Activated T-cell treated with anti-CD3 and anti-CD28 coated beads for 24 hours (primary cell): ENCODE data around the gene MSI2.
"Not testable (repeated sequence)": the region's sequence is repeated elsewhere in the genome, so short reads cannot be mapped to it uniquely, and the experiment has no call there.

ENCODE experiments used
- DNase-seq: peaks from one replicate; pipeline ENCODE4 v3.0.0-alpha.2; 2020; ENCODE audit warnings: low read depth

Gene MSI2

GRCh38 chr17:57255776-57256681 lies at the start of gene MSI2:
TSS of gene MSI2 (plus strand) at chr17:57256523. CDS start at chr17:57256743, 220 bp downstream.
- DNase-seq, result peak; percentile 80

- DNase-seq, result no peak
These were observed 49.4 kb upstream of the MSI2 start for GRCh38 chr17:57206928-57207327.

DNA sequence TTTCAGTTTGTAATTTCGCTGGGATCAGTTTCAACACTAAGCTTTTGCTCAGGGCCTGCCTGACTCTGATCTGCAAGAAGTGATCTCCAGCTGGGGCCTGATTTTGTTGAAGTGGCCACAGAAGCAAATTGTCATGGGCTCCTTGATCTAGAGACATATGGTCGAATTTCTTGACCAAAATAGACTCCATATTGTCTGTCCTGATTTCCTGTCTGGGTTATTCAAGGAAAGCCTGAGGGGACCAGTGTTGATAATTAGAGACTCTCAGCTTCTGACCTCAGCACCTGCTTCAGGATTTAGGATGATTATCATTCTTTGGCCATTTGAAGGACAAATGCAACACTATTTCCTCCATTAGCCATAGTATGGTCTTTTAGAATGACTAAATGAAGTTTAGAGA lies 48.9 kb upstream of the MSI2 start:
- DNase-seq, result no peak

GRCh38 chr17:57210224-57210553 lies 46.1 kb upstream of the MSI2 start:
- DNase-seq, result no peak

- DNase-seq, result no peak
These were observed 45.3 kb upstream of the MSI2 start for GRCh38 chr17:57210972-57211411.

GRCh38 chr17:57211543-57211942 lies 44.8 kb upstream of the MSI2 start:
- DNase-seq, result no peak

GRCh38 chr17:57213180-57213825 lies 43.0 kb upstream of the MSI2 start:
- no peak for DNase-seq

DNA sequence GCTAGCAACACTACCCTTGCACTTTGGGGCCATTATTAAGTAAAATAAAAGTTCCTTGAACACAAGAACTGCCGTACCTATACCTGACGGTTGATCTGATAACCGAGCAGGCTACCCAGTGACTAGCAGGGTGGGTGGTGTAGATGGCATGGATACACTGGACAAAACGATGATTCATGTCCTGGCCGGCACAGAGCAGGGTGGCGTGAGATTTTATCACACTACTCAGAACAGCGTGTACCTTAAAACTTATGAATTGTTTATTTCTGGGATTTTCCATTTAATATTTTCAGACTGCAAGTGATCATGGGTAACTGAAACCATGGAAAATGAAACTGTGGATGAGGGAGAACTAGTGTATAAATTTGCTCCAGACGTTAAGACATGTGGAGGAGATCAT lies 41.0 kb upstream of the MSI2 start:
- DNase-seq, result no peak

- no peak for DNase-seq
These were observed 34.7 kb upstream of the MSI2 start for GRCh38 chr17:57221366-57222350.

GRCh38 chr17:57222422-57222821 lies 33.9 kb upstream of the MSI2 start:
- DNase-seq, result not testable (repeated sequence)

DNA sequence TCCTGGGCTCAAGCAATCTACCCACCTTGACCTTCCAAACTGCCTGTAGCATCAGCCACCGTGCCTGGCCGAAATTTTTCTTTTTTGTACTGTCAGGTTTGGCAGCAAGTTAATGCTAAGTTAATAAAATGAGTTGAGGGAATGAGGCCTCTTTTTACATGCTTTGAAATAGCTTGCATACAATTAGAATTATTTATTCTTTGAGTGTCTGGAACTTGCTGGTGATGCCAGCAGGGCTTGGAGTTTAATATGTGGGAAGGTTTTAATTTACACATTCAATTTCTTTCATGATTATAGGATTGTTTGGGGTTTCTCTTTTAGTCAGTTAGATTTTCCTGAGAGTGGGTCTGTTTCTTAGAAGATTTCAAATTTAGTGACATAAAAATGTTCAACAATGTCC lies 31.2 kb upstream of the MSI2 start:
- DNase-seq, result no peak

- no peak for DNase-seq
These were observed 29.5 kb upstream of the MSI2 start for GRCh38 chr17:57226793-57227192.

DNA sequence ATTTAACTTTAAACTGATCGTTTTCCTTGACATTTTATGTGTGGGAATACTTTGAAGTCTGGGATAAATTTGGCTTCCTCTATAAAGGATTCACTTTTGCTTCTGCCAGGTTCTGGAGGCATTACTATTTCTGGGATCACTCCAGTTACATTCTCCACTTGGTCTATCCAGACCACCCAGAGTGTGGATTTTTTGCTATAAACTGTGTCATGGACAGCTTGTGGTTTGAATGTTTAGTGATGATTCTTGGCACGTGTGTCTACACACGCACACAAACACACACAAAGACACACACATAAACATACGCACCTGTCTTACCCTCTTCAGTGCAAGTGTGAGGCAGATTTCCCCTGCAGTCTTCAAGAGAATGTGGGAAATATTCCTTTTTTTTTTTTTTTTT lies 27.4 kb upstream of the MSI2 start:
- DNase-seq, result no peak

- no peak for DNase-seq
These were observed 22.1 kb upstream of the MSI2 start for GRCh38 chr17:57234061-57234738.

GRCh38 chr17:57234739-57235092 lies 21.6 kb upstream of the MSI2 start:
- DNase-seq, result no peak

GRCh38 chr17:57235124-57235523 lies 21.2 kb upstream of the MSI2 start:
- DNase-seq, result no peak

DNA sequence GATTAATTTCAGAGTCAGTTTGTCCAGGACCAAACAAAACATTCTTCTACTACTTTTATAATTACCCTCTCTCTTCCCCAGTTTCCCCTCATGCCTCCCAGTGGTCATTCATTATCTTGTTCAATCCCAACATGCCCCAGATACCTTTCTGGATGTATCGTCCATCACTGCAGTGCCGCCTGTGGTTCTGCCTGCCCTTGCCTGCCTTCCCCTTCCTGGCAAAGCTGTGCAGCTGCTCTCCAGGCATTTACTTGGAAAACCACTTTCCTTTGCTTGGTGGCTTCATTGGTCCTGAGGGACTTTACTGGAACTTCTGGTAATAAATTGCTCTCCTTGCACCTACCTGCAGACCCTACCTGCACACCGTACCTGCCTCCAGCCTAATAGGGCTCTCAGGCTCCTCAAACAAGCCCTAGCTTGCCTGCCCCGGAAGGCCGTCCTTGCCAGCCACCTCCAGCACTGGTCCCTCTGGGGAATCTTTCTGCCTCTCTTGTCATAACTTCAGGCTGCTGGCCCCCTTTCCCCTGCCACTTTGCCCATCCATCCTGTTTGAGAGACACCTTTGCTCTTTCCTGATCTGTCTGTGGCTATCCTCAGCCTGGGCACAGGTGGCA lies 19.5 kb upstream of the MSI2 start:
- no peak for DNase-seq

GRCh38 chr17:57240648-57241047 lies 15.7 kb upstream of the MSI2 start:
- no peak for DNase-seq

- DNase-seq, result no peak
These were observed 14.2 kb upstream of the MSI2 start for GRCh38 chr17:57242148-57242547.

- peak; percentile 61 for DNase-seq
These were observed 13.1 kb upstream of the MSI2 start for GRCh38 chr17:57243171-57243622.

- DNase-seq, result no peak
These were observed 10.5 kb upstream of the MSI2 start for GRCh38 chr17:57245786-57246185.
